ENCODE data around the gene KCTD3. TPM values are rescaled to one million over a fixed set of nuclear protein-coding genes. Genes with fewer than 3 reads are reported as not detected.

Gene KCTD3
- 10 to 100 TPM; 13.2 to 22.5 (median 18.8) TPM for total RNA-seq
- 10 to 100 TPM; 11.1 to 14.2 TPM for polyA plus RNA-seq
- long read RNA-seq, donor 1, transcript KCTD3-201 (18 exons, 3,931 nt) = major isoform, 25 of 40 reads
- long read RNA-seq, donor 1, partial matches to known transcripts = 5 of 40 reads
- long read RNA-seq, donor 1, other reads (novel, unspliced or antisense) = 10 of 40 reads
- long read RNA-seq, donor 2, partial matches to known transcripts = 3 of 4 reads
- long read RNA-seq, donor 2, other reads (novel, unspliced or antisense) = 0 of 4 reads
- long read RNA-seq, donor 3, transcript KCTD3-201 (18 exons, 3,931 nt) = major isoform, 10 of 22 reads
- long read RNA-seq, donor 3, partial matches to known transcripts = 4 of 22 reads
- long read RNA-seq, donor 3, other reads (novel, unspliced or antisense) = 8 of 22 reads

GRCh38 chr1:215566556-215567490, at the start of gene KCTD3:
Gene KCTD3 (plus strand): TSS chr1:215567304. CDS start chr1:215567686, 382 bp downstream.
- no peaks in the 10 kb centered on the region for H3K27me3 ChIP-seq
- no peaks in the 10 kb centered on the region for H3K9me3 ChIP-seq
- WGBS, 4 donors = 8 to 10% (median 9%) methylated on average over 39 to 44 of the region's 44 CpGs
- peak within 1 kb of the TSS; percentile 63 to 96 (median 84) for H3K4me3 ChIP-seq
- H3K4me1 ChIP-seq = peaks cover 0 to 35% (median 29%) of the 10 kb centered on the region in 12 donors
- no peaks in the 10 kb centered on the region for H3K36me3 ChIP-seq
- TF ChIP-seq POLR2A (IDR thresholded peaks at IDR 0.05) (peak in 1 of 2 donors; percentile 59), CTCF (IDR thresholded peaks at IDR 0.05) (no peak)
- peak within 1 kb of the TSS; percentile 85 to 94 (median 90) for H3K27ac ChIP-seq
- DNase-seq = peak; percentile 82 to 91 (median 88)
- ATAC-seq = peak; percentile 70 to 97 (median 94)
- intact Hi-C loops (cut with DNase I) = no loop called here

- peaks cover 0 to 28% (median 2%) of the 10 kb centered on the region in 12 donors for H3K9me3 ChIP-seq
- DNase-seq = no peak
- no peaks in the 10 kb centered on the region for H3K4me1 ChIP-seq
- WGBS, 4 donors = 61 to 71% (median 67%) methylated on average over 4 of the region's 4 CpGs
- intact Hi-C loops (cut with DNase I) = no loop called here
- H3K27me3 ChIP-seq = no peaks in the 10 kb centered on the region
- ATAC-seq = no peak
- TF ChIP-seq CTCF (IDR thresholded peaks at IDR 0.05) (no peak), POLR2A (IDR thresholded peaks at IDR 0.05) (no peak)
- H3K4me3 ChIP-seq = no peak overlapping the region
- H3K27ac ChIP-seq = no peak overlapping the region
- no peaks in the 10 kb centered on the region for H3K36me3 ChIP-seq
Measured at GRCh38 chr1:215517441-215517891, 49.6 kb upstream of the KCTD3 start.

- no peak overlapping the region for H3K4me3 ChIP-seq
- H3K9me3 ChIP-seq = peaks cover 0 to 16% (median 2%) of the 10 kb centered on the region in 12 donors
- H3K27ac ChIP-seq = no peak overlapping the region
- intact Hi-C loops (cut with DNase I) = no loop called here
- no peak for TF ChIP-seq POLR2A (IDR thresholded peaks at IDR 0.05)
- TF ChIP-seq CTCF (IDR thresholded peaks at IDR 0.05) = no peak
- ATAC-seq (no peak), DNase-seq (no peak)
- no peaks in the 10 kb centered on the region for H3K36me3 ChIP-seq
- H3K4me1 ChIP-seq = no peaks in the 10 kb centered on the region
- H3K27me3 ChIP-seq = no peaks in the 10 kb centered on the region
- 55 to 68% (median 58%) methylated on average over 2 of the region's 2 CpGs for WGBS, 4 donors
Measured at GRCh38 chr1:215518594-215518993, 48.5 kb upstream of the KCTD3 start.

Data from heart left ventricle (tissue), 16 donors.